SK-N-MC (cell line): ENCODE data around the gene TRPC5OS.

Experiments
- EZH2 ChIP-seq: fragments of 200-600 bp; sonication (generic); IDR thresholded peaks from one replicate; pipeline ENCODE4 v1.6.1; 2017; ENCODE audit warnings: antibody characterized with exemption
- FOXP2 ChIP-seq: optimal IDR thresholded peaks from 2 replicates; pipeline ENCODE3; 2011; ENCODE audit warnings: mild to moderate bottlenecking, moderate library complexity; ENCODE audit not compliant: insufficient read depth; ENCODE audit errors: extremely low read length, control extremely low read depth
- POLR2AphosphoS5 ChIP-seq: IDR thresholded peaks from 2 replicates; pipeline ENCODE4 v1.6.1; 2012; ENCODE audit warnings: mild to moderate bottlenecking, low read depth, low read length, borderline replicate concordance

GRCh38 chrX:111857534-111858060 is 18.4 kb upstream of the TRPC5OS start:
- TF ChIP-seq EZH2: no peak
- TF ChIP-seq POLR2AphosphoS5: no peak
- TF ChIP-seq FOXP2: no peak
